Epidermal melanocyte (primary cell): ENCODE measurements around the gene STK39.

Experiments used
- DNase-seq: peaks from one replicate; pipeline ENCODE4 v3.0.0; 2011; ENCODE audit warnings: low spot score; ENCODE audit not compliant: insufficient read length

Gene STK39

DNA sequence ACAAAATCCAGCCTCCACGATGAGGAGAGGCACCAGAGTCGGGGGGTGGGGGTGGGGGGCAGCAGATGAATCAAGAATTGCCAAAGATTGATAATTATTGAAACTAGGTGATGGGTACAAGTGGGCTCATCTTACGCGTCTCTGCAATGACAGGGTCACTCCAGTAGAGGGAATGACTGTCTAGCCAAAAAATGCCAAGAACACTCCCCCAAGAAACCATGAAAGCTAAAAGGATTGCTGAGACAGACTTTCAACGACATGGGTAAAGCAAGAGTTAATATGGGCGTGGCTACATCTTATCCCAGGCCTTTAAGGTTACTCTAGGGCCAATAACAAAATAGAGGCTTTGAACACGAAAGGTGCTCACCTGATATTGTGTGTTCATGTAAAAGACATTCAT is 86.5 kb downstream of the STK39 start:
- no peak for DNase-seq

DNA sequence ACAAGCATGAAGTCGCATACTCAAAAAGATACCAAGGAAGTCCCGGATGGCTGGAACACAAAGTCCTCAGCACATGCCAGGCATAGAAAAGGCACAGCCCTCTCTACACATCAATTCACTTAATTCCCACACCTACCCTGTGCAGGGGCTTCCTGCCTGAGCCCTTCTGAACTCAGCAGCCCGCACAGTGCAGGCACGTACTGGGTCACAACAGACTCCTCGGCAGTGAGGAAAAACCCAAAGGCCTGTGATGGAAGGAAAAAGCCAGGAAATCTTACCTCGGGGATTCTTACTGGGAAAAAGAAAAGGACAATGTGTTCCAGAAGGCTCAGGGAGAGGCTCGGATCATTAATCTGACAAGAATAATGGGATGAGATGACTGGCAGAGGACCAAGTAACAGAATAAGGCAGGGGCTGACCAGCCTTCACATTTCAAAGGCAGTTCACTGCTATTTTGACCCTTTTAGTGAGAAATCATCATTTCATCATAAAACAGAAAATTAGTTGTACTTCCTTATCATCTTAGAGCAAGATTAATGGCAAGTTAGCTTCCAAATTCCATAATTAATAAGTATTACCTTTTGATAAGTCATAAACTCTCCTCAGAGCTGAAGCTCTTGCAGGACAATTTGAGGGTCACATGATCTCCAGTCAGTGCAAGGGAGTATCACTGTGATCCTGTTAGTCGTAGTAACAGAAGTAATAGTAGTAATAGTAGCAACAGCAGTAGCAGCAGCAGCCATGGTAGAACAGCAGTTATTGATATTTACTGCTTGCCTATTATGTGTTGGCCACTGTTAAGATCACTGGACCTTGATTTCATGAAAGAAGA is 87.4 kb downstream of the STK39 start:
- DNase-seq = no peak

DNA sequence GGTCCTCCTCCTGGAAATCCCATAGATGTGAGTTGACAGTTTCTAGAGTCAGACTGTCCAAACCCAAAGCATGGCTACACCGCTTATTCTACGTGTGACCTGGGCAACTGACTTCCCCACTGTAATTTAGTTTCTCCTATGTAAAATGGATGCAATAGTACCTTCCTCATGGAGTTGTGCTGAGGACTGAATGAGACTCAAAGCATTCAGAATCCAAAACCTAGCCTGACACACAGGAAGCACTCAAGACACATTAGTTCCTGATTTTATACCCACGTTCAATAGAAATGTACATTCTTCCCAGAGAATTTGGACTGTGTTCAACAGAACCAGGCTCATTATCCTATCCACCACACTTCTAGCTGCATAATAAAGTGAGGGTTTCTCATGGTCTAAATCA is 88.8 kb downstream of the STK39 start:
- no peak for DNase-seq

DNA sequence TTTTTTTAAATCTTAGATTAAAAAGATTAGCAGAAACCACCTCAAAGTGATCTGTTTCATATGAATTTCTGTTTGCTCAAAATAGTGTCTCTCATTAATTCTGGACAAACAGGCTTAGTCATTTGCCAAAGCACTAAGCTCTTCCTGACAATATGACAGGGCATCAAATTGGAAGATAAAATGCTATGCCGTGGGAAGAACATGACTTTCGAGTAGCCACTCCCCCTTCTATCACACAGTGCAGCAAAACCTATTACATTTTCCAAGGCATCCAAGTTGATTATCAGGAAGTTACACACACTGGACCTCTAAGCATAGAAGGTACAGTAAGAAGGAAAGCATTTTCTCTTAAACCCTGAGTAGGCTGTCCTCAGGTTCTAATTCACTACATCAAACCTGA is 89.5 kb downstream of the STK39 start:
- DNase-seq = no peak

DNA sequence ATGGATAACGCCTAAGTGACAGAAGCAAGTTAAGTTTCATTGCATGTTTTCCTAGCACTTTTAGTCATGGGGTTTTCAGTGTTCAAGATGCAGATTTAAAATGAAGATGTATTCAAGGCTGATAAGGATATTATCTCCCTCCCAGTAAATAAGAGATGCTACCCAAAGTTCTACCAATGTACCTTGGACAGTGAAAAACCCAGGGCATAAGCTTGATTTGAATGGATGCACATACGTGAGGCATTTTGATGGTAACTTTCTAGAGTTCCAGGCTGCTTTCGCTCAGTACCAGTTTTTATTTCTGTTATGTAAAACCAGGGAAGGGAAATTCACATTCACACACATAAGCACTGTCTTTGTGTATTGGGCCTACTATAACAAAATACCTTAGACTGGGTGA is 90.3 kb downstream of the STK39 start:
- no peak for DNase-seq

DNA sequence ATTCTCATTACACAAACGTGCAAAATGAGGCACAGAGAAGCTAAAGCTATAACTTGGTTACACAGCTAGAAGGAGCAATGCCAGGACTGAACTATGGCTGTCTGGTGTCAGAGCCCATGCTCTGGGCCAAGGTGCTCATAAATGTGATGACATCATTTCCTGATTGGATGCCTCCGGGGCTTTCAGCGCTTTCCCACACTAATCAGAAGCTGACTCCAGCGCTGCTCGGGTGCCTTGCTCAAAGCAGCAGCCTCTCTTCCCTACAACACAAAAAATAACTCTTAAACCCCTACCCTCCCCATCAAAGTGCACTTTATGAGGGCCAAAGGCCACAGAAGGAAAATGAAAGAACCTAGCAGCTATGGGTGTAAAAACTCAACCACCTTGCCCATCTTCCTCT is 90.7 kb downstream of the STK39 start:
- no peak for DNase-seq

DNA sequence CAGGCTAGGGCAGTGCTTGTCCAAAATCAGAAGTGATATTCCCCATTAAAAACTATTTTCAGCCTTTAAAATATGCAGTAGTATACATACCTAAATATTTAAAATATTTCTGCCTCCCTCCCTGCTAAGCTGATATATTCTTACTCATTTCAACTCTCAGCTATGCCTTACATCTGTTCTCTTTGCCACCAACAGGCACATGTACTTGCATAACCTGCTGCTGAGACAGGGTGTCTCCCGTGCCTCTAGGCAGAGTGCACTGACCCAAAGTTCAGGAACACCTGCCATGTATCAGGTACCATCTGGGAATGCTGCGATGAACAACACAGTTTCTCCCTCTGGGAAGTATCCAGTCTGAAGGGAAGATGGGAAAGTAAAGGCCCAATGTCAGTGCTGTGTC is 91.7 kb downstream of the STK39 start:
- no peak for DNase-seq

DNA sequence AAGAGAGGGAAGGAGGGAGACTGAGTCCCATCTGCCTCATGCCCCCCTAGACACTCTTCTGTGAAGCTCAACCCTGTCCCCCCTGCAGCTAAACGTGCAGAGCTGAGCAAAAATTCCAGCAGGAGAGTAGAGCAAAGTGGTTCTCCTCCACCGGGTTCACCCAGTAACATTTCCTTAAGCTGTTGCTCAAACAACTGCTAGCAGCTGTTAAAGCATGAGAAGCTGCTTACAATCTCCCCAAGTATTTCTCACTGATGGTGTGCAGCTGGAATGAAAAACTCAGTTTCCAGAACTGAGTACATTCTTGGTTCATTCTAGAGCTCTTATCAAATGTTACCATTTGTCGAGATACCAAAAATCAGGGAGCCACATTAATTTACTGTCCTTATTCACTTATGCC is 92.3 kb downstream of the STK39 start:
- no peak for DNase-seq

DNA sequence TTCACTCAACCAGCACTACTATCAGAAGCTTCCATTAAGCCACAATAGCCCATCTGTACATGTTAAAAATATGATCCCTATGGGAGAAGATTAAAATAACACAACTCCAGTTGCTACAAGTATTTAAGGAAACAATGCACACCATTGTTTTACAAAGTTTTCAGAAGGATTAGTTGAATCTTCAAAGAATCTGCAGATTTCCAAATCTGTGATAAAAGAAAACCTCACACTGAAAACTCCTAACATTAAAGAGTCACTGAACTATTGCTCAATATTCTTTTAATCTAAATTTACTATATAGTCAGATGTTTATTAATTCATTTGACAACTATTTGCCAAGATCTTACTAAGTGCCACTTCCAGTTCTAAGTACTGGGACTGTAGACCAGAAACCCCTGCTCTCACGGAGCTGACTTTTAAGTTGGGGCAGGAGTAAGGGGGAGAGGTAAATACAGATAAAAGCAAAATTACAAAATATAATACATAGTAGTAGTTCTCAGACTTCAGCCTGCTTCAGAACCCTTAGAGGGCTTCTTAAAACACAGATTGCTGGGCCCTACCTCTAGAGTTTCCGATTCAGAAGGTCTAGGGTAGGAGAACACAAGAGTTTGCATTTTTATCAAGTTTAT is 94.4 kb downstream of the STK39 start:
- DNase-seq = no peak

DNA sequence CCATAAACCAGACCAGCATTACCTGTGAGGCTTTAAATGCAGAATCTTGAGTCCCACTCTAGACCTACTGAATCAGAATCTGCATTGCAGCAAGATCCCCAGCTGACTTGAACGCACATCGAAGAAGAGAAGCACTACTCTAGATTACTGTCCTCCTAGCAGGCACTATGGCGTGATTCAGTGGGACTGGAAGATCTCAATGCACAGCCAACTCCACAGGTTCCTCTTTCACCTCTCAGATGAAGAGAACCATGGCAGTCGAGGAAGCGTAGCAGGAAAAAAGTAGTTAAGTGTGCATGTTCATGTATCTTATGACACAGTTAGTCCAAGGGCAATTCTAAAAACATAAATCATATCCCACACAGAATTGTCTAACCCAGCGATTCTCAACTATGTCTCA is 97.4 kb downstream of the STK39 start:
- DNase-seq = no peak

DNA sequence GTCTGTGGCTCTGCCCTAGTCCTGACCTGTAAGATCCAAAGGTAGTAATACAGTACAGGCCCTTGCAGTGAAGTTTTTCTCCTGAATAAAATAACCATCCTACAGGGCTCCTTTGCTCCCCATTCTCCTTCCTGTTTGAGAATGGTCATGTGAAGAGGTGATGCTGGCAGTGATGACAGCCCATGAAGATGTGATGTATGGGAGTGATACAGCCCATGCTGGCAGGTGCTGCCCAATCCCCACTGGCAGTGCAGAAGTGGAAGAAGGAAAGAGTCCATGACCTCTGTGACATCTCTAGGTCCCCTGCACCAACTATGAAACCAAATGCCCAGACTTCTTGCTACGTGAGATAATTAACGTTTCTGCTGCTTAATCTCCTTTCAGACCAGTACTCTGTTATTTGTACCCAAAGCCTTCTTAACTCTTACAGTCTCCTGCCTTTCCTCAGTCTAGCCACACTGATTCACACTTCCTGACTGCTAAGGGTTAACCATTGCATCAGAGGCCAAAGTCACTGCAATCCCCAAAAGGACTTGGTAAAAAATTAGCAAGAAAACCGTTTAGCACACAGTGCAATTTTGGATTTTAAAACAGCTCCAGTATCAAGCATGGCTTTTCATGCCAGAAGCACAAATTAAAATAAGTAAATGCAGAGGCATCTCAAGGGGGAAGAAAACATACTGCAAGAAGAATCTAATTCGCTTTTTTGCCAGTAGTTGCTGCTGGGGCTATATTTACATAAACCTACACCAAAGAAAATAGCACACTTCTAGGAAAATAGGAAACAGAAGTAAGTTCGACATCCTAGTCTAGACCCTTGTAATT is 98.0 kb downstream of the STK39 start:
- no peak for DNase-seq

DNA sequence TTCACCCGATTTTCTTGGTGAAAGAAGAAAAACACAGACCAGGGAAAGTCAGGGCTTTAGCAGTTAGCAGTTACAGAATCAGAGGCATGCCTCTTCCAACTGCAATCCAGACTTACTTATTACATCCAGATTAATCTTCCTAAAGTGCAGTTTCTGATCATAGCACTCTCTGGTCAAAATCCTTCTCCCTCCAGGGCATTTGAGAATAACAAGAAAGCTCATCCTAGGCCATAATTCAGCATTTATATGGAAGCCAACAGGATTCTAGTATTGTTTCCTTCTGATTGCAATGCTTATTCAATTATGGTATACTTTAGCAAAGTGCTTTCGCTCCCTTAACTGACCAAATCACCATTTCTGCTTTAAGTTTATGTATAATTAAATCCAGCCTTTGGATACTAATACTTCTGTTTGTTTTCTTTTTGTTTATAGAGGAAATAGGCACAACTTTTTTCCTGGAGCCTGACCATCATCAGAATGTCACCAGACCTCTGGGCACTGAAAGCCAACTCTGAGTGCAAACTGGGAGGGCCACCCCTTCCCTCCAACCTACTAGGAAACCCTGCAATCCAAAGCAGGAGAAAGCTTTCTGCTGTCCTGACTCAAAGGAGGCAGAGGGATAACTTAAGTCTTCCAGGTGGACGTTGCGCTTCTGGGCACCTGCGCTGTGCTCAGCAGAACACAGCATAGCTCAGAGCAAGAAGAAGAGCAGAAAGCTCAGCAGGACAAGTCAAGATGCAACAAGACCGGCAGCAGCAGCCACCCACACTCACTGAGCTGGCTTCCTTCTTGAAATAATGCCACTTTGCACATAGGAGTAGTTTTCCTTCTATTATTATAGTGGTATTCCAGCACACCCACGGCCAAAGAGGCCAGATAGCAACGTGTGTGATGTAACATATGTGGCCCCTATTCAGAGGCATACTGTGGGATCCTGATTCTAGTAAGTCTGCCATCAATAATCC is 99.3 kb downstream of the STK39 start:
- no peak for DNase-seq

DNA sequence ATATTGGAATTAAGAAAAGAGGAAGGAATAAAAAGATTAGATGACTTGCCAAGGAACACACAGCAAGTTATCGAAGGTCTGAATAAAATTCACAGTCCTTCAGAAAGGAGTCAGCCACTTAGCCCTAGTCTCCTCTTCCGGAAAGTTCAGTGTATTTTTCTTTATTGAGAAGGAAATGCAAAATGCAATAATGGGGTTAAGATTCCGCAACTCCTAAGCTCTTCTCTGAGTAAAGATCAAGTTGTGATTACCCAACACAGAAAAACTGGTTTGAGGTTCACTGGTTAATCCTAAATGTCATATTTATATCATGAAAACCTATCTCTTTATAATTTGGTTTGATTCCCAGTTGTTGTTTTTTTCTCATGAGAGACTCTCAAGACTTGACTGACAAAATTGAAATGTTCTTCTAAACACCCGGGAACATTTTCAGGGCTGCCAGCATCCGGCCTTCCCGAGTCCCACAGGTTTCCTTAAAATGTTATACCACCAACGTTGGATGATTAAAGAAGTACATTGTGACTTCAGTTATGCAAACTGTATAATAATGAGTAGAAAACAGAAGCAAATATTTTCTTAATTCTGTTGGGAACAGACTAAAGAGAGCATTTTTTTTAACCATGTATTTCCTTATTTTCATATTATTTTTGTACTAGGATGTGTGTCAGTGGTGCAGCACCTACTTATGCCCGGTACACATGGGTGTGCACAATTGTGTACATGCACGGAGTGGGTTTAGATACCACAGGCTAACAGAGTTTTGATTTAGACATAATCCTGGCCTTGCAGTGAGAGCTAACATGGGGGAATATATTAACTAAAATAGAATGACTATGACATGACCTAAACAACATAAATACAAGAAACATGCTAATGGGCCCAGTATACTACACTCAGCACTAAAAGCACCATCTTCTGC is 100.2 kb downstream of the STK39 start:
- DNase-seq = no peak

DNA sequence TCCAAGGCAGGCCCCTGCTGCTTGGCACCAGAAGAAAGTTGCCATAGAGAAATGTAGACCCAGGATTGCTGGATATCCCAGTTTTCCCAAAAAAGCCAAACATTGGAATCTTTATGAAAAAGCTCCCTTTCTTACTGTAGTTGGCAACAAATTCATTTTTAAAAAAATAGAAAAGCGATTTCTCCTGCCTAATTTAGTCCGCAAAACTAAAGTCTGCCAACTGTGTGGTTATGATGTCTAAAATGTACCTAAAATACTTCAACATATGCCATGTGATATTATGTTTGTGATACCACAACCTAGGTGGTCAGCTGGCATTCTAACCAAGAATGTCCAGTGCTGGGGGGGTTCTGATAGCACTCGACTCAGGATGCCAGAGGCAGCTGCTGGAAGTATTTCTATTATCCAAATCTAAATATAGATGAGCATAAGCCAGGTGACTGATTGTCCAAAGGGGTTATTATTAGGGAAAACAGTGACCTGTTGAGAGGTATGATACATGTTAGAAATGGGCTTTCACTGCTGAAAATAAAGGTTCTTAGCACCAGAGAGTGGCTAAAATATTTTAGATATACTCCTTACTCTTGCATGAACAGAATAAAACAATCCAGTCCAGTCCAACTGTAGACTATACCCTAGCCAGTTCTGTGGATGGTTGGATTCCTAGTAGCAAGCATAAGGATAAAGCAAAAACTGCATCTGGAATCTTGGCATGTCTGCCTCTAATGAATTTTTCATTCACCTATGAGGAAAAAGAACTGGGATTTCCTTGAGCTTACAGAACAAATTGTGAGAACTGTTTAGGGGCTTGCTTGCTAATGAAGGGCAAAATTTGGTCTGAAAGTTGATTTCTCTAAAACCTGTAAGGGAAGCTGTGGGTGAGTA is 101.7 kb downstream of the STK39 start:
- no peak for DNase-seq

DNA sequence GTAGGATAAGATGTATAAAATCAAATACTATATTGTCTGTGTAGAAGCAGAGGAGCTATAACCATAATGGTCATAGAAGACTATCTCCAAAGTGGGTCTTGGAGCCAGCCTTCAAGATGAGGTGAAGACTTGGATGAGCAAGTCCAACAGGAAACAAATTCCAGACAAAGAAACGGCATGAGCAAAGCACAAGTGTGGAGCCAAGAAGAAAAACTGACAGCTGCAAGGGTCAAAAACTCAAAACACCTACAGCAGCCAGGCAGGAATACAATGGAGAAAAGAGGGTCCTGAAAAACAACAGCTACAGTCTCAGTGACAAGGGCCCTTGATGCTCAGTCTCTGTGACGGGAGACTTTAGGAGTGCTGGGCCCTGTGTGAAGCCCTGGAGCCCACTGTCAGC is 102.4 kb downstream of the STK39 start:
- DNase-seq = no peak

DNA sequence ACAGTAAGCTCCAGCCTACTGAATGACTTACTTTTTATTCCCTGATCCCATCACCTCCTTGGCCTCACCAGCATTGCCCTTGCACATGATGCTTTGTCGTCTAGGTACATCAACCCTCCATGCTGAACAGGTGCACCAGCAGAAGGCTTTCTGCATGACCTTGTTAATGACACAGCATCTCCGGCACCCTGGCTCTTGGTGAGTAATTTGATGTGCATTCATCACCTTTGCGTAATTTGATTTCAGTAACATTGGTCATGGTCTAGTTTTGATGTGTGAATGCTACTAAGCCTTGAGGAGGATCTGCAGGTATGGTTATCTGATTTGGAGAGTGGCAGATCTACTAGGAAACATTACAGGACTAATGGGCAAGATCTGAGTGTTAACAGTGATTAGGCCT is 103.6 kb downstream of the STK39 start:
- DNase-seq = no peak

DNA sequence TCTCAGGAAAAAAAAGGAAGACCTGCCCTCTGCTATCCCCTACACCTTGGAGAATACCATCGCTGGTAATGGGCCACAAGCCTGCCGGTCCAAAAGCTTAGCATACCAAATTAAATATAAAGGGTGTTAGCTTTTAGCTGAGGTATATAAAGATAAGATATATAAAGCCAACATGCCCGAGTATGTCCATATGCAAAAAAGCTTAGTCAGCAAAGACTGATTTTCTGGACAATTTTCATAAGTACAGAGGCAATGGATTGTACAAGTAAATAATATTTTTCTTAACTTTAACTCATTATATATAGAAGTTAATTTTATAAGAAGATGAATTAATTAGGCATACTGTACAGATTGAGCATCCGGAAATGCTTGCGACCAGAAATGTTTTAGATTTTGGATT is 106.5 kb downstream of the STK39 start:
- no peak for DNase-seq

DNA sequence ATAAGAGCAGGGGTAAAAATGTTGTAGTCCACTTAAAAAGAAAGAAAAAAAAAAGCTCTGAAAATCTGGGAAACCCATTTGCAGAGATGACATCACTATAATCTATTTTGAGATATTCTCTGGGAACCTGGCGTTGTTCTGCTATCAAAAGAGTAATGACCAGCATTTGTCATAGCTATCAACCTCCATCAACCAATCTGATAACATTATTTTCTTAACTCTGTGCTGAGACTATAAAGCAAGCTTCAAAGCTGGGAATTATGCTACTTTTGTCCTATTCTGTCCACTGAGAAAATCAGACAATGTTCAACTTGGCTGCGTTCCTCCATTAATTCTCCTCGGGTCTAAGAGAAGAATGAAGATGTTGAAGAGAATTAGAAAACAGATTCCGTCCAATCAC is 107.5 kb downstream of the STK39 start:
- DNase-seq = no peak

DNA sequence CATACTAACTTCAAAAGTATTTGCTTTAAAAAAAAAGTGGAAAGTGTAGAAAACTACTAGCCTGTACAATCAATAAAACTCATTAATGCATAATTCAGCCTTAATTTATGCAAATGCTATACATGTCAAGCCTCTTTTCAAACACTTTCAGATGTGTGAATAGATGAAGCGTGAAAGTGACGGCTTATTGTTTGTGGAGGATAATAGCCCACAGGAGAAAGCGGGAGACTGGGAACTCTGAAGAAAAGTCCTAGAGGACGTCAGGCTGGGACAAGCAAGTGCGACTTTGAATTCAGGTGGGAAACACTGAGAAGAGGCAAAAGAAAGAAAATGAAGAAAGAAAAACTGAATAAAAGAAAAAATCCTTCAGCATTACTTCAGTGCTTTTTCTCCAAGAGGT is 108.5 kb downstream of the STK39 start:
- DNase-seq = no peak
